ENCODE results near the gene HTT.

The HTT gene

GRCh38 chr4:3174371-3175338 is 100.2 kb downstream of the HTT start:
- peak; percentile 95 for DNase-seq (ENCODE audit: low spot score)

- peak; percentile 33 for DNase-seq (ENCODE audit: low spot score)
Measured at GRCh38 chr4:3176367-3177229, 102.1 kb downstream of the HTT start.

- no peak for DNase-seq (ENCODE audit: low spot score)
Measured at GRCh38 chr4:3177426-3177825, 102.9 kb downstream of the HTT start.

GRCh38 chr4:3177905-3178304 is 103.4 kb downstream of the HTT start:
- no peak for DNase-seq (ENCODE audit: low spot score)

- no peak for DNase-seq (ENCODE audit: low spot score)
Measured at GRCh38 chr4:3178351-3178750, 103.9 kb downstream of the HTT start.

- no peak for DNase-seq (ENCODE audit: low spot score)
Measured at GRCh38 chr4:3179126-3179706, 104.7 kb downstream of the HTT start.

GRCh38 chr4:3183008-3183407 is 108.5 kb downstream of the HTT start:
- no peak for DNase-seq (ENCODE audit: low spot score)

- no peak for DNase-seq (ENCODE audit: low spot score)
Measured at GRCh38 chr4:3184725-3185124, 110.2 kb downstream of the HTT start.

- DNase-seq (ENCODE audit: low spot score) = no peak
Measured at GRCh38 chr4:3186609-3187008, 112.1 kb downstream of the HTT start.

- DNase-seq (ENCODE audit: low spot score) = no peak
Measured at GRCh38 chr4:3188118-3188517, 113.6 kb downstream of the HTT start.

GRCh38 chr4:3189459-3189858 is 115.0 kb downstream of the HTT start:
- no peak for DNase-seq (ENCODE audit: low spot score)

GRCh38 chr4:3190549-3190948 is 116.1 kb downstream of the HTT start:
- no peak for DNase-seq (ENCODE audit: low spot score)

- DNase-seq (ENCODE audit: low spot score) = no peak
Measured at GRCh38 chr4:3192188-3192587, 117.7 kb downstream of the HTT start.

- DNase-seq (ENCODE audit: low spot score) = no peak
Measured at GRCh38 chr4:3192827-3193226, 118.3 kb downstream of the HTT start.

GRCh38 chr4:3193531-3194203 is 119.2 kb downstream of the HTT start:
- peak; percentile 60 for DNase-seq (ENCODE audit: low spot score)

GRCh38 chr4:3196670-3197359 is 122.3 kb downstream of the HTT start:
- no peak for DNase-seq (ENCODE audit: low spot score)

GRCh38 chr4:3197366-3198105 is 123.1 kb downstream of the HTT start:
- no peak for DNase-seq (ENCODE audit: low spot score)

GRCh38 chr4:3198906-3199305 is 124.4 kb downstream of the HTT start:
- no peak for DNase-seq (ENCODE audit: low spot score)

- DNase-seq (ENCODE audit: low spot score) = no peak
Measured at GRCh38 chr4:3199653-3200422, 125.4 kb downstream of the HTT start.

Measured in SK-N-DZ (cell line).